ENCODE data around the gene EFCAB8.
"Not testable (repeated sequence)": the region's sequence is repeated elsewhere in the genome, so short reads cannot be mapped to it uniquely, and the experiment has no call there.

Gene EFCAB8

GRCh38 chr20:32885185-32885584 lies 26.5 kb downstream of the EFCAB8 start:
- no peak for DNase-seq (ENCODE audit: low read depth in 1 of 2, low spot score in 1 of 2)

GRCh38 chr20:32885952-32886351 lies 27.2 kb downstream of the EFCAB8 start:
- DNase-seq (ENCODE audit: low read depth in 1 of 2, low spot score in 1 of 2) = no peak

- no peak for DNase-seq (ENCODE audit: low read depth in 1 of 2, low spot score in 1 of 2)
Measured at GRCh38 chr20:32886652-32887051, 27.9 kb downstream of the EFCAB8 start.

- no peak for DNase-seq (ENCODE audit: low read depth in 1 of 2, low spot score in 1 of 2)
Measured at GRCh38 chr20:32887492-32887891, 28.8 kb downstream of the EFCAB8 start.

GRCh38 chr20:32888636-32889035 lies 29.9 kb downstream of the EFCAB8 start:
- no peak for DNase-seq (ENCODE audit: low read depth in 1 of 2, low spot score in 1 of 2)

- no peak for DNase-seq (ENCODE audit: low read depth in 1 of 2, low spot score in 1 of 2)
Measured at GRCh38 chr20:32889281-32889680, 30.6 kb downstream of the EFCAB8 start.

GRCh38 chr20:32891491-32891890 lies 32.8 kb downstream of the EFCAB8 start:
- no peak for DNase-seq (ENCODE audit: low read depth in 1 of 2, low spot score in 1 of 2)

- DNase-seq (ENCODE audit: low read depth in 1 of 2, low spot score in 1 of 2) = no peak
Measured at GRCh38 chr20:32891926-32892660, 33.4 kb downstream of the EFCAB8 start.

- no peak for DNase-seq (ENCODE audit: low read depth in 1 of 2, low spot score in 1 of 2)
Measured at GRCh38 chr20:32893263-32894025, 34.7 kb downstream of the EFCAB8 start.

GRCh38 chr20:32894026-32894483 lies 35.3 kb downstream of the EFCAB8 start:
- no peak for DNase-seq (ENCODE audit: low read depth in 1 of 2, low spot score in 1 of 2)

GRCh38 chr20:32894711-32895355 lies 36.1 kb downstream of the EFCAB8 start:
- DNase-seq (ENCODE audit: low read depth in 1 of 2, low spot score in 1 of 2) = no peak

- no peak for DNase-seq (ENCODE audit: low read depth in 1 of 2, low spot score in 1 of 2)
Measured at GRCh38 chr20:32896521-32897280, 38.0 kb downstream of the EFCAB8 start.

GRCh38 chr20:32898729-32899128 lies 40.0 kb downstream of the EFCAB8 start:
- DNase-seq (ENCODE audit: low read depth in 1 of 2, low spot score in 1 of 2) = no peak

- DNase-seq (ENCODE audit: low read depth in 1 of 2, low spot score in 1 of 2) = peak; percentile 38 to 46
Measured at GRCh38 chr20:32902456-32903420, 44.0 kb downstream of the EFCAB8 start.

GRCh38 chr20:32903666-32904175 lies 45.0 kb downstream of the EFCAB8 start:
- no peak for DNase-seq (ENCODE audit: low read depth in 1 of 2, low spot score in 1 of 2)

GRCh38 chr20:32904678-32905077 lies 46.0 kb downstream of the EFCAB8 start:
- DNase-seq (ENCODE audit: low read depth in 1 of 2, low spot score in 1 of 2) = not testable (repeated sequence)

- no peak for DNase-seq (ENCODE audit: low read depth in 1 of 2, low spot score in 1 of 2)
Measured at GRCh38 chr20:32906200-32906599, 47.5 kb downstream of the EFCAB8 start.

- no peak for DNase-seq (ENCODE audit: low read depth in 1 of 2, low spot score in 1 of 2)
Measured at GRCh38 chr20:32906871-32907495, 48.3 kb downstream of the EFCAB8 start.

GRCh38 chr20:32907886-32908285 lies 49.2 kb downstream of the EFCAB8 start:
- no peak for DNase-seq (ENCODE audit: low read depth in 1 of 2, low spot score in 1 of 2)

Data from activated T-helper 1 cell treated with anti-CD3 and anti-CD28 coated beads, Interleukin-2, amount 50 U/mL, for 16 hours (primary cell).